NCI-H1436 (cell line): Measurements from ENCODE around the gene OR52E6.

Experiments
- DNase-seq: peaks from one replicate; lab custom pipeline; 2025; lab: John Stamatoyannopoulos, UW

OR52E6 gene

DNA sequence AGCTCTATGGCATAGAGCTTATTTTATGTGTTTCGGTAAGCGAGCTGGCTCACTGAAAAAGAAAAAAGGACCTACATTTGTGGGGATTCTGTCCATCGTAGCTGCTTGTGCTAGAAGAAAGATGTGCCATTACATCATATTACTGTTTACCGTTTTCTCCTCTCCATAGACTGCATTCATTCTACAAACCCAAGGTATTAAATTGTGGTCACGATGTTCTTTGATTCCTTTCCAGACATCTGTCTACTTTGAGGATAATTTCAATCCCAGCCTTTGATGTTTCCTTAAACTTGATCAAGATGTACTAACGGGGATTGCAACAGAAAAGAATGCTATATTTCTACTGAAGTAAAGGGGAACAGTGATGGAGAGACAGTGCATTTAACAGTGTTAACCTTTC, 45.2 kb downstream of the OR52E6 start:
- DNase-seq = no peak

DNA sequence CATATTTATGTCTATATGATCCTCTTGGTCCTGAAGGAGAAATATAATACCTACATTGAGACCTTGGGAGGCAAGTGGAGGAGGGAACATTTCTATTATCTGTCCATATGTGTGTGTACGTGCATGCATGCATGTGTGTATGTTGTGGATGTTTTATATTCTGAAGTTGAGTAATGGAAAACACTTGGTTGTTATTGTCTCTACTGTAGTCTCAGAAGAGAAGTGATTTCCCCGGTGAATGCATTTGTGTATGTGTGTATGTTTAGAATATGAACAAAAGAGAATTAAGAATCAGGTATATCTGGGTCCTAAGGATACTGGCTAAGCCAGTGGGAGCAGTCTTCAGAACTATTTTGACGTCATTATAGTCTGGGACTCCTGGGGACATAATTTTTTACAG, 50.5 kb downstream of the OR52E6 start, which contains the start of gene OR52N1:
Gene OR52N1, minus strand, starts transcription at position 101 of the 400 bp plus-strand sequence. CDS start 2,449 bp downstream, outside the sequence.
- no peak for DNase-seq
